OCI-M2 (cell line): ENCODE measurements around the gene IP6K3.

Experiments
- DNase-seq: peaks from one replicate; lab custom pipeline; 2025; ENCODE audit not compliant: unreplicated experiment; lab: John Stamatoyannopoulos, UW

IP6K3 gene

DNA sequence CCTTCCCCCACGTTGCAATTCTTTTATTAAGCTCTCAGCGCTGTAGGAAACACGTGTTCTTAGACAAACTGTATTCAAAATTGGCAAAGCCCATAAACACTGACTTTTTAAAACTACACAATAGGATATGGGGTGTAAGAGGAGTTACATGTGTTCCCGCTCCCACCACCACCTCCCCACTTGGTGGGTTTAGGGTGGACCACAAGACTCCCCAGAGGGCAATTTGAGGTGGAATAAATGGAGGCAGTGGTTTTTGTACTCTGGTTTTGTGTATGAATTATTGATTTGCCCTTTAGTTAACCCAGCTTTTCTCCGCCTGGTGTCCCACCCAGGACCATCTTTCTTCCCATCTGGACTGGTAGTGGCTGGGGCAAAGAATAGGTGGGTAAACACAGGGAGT is 38.9 kb downstream of the IP6K3 start:
- DNase-seq = no peak

DNA sequence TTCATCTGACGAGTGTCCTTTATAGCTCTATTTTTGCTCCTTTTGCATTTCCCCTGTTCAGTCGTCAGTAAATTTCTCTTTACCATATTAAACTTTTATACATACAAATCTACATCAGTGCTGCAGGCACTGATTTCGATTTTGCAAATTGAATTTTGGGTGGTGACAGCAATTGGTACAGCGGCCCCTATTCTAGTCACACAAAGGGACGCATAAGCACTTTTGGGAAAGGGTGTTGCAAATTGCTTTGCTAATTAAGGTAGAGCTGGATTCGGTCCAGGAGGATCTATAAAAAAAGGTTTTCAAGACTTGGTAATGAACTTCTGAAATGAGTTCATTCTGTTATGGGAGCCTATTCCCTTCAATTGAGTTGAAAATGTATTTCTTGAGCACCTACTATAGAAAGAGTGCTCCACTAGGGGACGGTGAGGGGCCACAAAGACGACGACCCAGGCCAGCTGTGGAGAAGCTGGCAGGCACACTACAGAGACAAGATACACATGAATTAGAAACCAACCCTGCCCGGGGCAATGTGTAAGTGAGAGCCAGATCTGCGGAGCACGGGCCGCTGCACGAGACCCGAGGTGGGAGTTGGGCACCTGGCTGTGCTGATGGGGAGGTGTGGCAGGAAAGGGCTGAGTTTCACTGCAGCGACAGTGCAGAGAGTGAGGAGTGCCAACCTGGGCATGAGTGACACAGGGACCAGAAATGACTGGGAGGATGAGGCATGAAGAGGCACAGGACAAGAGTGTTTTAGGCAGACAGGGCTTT is 40.6 kb downstream of the IP6K3 start:
- DNase-seq = no peak

DNA sequence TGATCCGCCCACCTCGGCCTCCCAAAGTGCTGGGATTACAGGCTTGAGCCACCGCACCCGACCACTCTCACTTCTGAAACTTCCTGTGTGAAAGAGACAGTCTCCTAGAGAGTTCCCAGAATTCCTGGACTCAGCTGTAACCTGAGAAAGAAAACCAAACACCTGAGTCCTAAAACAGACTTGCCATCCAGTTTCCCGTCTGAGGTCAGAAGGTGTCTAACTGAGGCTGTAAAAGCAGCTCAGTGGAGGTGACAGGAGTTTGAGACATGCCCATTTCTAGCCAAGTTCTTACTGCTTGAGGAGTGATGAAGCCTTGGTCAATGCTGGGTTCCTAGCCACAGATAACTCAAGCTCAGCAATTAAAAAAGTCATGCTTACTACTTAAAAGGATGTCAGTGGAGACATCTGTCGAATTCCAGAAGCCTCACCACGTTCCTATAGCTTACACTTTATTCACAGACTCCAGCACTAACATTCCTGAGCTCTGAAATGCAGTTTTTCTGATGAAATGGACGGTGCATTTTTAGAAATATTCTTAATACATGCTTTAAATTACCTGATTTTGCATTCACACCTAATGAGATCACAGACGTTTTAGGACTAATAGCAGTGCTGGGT is 41.3 kb downstream of the IP6K3 start:
- DNase-seq = no peak

DNA sequence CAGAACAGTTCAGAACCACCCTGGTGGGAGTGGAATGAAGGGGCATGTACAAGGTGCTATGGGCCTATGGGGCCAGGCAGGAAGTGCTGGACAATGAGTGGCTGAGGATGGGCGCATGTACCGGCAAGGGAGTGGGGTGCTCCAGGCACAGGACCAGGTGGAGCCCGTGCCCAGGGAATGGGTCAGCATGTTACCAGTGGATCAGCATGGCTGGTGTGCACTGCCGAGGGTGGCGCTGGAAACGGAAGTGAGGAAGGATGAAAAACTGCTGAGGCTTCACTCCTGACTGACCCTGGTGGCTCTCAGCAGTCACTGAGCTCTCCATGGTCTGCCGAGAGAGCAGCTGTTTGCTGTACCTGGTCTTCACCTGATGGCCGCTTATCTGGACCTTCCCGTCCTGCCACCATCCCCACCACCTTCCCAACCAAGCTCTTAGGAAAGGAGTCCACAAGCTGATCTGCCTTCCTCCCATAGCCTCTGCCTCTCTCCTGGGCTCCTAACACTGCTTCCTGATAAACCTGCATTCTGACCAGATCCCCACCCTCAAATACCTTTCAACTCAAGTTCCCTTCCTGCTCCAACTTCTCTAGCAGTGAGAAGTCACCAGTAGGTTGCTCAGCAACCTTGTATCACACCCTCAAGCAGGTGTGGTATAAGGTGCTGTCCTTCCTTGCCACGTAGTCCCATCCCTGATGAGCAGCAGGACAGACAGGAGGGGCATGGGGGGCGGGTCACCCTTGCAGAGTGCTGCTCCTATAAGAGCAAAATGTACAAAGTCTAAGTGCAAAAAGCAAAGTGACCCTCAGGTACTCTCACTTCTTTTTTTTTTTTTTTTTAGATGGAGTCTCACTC is 42.3 kb downstream of the IP6K3 start:
- DNase-seq = no peak

DNA sequence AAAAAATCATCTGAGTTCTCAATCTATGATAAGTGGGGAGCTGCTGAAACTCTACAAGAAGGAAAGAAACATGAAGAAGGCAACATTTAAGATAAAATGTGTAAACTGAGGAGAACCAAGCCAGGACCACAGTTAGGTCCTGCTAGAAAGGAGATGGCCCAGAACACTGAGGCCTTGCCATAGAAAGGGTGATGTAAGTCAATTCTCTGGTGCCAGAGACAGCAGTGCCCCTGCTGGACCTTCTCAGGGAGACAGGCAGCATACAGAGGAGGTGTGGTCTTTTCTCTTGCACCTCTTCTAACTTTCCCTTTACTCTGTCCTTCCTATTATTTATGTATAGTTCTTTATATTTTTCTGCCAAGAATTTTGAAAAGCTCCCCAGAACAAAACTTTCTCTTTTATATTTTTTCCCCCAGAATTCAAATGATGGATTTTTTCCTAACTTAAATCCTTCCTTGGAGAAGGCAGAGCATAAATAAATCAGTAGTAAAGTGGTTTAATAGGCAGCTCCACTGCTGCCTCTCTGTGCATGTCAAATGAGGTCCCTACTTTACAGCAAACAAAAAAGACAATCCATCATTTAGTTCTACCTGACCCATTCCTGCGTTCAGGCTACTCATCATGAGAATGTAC is 44.2 kb downstream of the IP6K3 start:
- no peak for DNase-seq

DNA sequence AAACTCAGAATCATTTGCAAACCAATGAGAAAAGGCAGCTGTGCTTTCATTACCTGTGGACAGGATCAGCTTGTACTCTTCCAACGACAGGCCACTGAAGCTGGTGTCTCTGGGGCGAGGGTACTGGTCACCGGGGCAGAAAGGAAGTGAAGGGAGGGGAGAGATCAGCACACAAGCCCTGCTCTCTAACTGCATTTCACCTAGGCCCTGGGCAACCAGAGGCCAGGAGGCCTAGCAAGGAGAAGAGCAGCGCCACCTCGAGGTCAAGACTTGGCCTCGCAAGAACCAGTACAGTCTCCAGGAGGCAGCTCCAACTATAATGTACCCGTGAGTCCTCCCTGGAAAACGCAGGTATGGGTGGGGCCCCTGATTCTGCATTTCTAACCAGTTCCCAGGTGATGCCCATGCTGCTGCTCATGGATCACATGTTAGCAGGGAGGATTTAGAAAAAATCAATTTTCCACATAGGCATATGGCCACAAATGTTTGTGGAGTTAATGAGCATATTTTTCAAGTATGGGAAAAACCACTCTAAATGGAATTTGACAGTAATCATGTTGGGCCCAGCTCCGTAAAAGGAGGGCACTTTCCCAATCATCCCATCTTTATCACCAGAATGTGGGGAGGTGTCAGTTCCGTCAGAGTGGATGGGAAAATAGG is 46.2 kb downstream of the IP6K3 start:
- DNase-seq = no peak

DNA sequence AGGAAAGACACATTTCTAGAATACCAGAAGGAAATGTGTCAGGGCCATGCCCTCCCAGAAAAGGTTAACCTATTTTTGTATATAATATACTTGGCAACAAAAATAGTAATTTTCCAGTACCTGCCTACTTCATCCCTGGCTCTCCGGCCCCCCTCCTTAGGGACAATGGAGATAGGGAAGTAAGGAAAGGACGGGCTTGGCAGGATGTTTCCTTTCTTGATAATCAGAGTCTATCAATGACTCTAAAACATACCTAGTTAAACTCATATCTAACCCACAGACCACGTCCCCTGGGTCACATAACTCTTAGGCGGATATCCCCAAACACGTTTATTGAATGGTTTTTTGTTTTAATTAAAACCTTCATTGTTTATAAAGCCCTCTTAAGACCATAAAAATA is 47.0 kb downstream of the IP6K3 start:
- DNase-seq = no peak

DNA sequence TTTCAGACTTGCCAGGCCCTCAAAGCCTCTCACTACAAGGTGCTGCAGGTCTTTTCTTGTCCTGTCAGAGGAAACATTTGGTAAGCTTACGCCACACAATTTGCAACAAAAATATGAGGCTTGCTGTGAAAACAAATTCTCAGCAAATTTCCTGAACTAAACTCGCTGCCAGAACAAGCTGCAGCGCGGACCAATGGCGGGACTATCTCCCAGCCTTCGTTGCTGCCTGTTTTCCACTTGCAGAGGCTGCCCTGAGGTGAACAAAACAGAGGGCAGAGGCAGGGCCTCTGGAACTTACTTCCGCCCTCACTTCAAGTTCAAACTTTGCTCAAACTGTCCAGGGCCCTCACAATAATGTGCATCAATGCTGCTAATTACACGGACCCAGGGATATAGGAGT is 47.6 kb downstream of the IP6K3 start:
- DNase-seq = no peak

DNA sequence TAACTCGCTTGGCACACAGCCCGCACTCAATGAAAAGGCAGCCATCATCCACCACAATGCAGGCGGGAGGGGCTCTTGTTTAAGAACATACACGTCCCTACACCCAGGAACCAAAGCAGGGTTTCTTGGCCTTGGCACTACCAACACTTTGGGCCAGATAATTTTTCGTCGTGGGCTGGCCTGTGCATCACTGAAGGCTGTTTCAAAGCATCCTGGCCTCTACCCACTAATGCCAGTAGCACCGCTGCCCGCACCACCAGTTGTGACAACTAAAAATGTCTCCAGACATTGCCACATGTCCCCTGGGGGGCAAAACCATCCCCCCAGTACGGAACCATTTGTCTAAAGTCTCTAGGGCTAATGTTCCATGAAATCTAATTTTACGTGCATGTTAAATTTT is 48.2 kb downstream of the IP6K3 start:
- no peak for DNase-seq

DNA sequence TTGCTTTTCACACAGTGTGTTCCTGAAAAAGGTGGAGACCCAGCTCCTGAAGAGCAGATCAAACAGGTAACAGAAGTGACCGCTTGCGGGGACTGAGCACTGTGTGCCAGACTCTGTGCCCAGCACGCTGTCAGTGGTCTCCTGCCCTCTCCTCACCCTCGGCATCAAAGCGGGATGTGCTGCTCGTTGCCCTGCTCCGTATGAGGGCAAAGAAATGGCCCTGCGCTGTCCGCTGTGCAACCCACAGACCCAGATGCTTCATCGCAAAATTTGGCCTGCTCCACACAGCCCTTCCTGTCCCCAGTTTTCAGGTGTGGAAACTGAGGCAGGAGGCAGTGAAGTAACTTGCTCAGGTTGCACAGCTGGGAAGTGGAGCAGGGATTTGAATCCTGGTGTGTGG is 48.9 kb downstream of the IP6K3 start:
- DNase-seq = no peak

DNA sequence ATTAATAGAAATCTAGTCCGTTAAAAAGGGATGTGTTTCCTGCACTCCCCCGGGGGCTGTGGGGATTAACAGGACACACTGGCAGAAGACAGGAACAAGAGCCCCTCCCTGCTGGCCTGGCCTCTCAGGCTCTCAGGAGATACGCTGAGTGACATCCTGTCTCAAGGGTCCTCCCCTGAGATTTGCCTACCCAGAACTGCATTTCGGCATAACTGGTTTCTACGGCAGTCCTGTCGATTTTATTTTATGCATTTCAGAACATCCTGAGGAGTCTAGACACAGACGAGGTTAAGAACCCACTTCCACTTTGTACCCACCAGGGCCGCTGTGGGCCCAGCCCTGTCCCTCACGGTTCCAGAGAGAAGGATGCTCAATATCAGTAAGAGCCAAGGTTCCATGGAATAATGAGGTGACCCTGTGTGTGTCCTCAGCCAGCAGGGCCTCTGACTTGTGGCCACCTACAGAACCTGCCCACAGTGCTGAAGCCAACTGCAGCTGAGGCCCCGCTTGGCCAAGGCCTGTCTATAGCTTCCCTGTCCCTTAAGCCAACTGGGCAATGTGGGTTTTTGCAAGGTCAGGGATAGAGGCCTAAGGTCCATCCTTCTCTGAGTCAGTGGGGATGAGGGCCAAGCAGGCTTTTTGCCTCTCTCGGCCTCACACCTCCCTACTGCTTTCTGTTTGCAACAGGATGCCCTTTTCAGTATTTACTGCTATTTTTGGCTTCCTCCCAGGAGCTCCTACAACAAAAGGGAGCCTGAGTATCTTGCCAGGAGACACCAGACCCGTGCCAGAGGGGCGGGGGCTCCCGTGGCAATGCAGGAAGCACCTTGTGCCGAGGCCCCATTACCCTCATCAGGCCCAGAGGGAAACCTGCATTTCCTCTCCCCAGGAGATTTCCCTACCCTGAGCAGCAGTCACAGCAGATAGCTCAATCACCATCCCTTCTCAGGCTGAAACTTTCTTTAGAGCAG is 49.9 kb downstream of the IP6K3 start:
- DNase-seq = no peak

DNA sequence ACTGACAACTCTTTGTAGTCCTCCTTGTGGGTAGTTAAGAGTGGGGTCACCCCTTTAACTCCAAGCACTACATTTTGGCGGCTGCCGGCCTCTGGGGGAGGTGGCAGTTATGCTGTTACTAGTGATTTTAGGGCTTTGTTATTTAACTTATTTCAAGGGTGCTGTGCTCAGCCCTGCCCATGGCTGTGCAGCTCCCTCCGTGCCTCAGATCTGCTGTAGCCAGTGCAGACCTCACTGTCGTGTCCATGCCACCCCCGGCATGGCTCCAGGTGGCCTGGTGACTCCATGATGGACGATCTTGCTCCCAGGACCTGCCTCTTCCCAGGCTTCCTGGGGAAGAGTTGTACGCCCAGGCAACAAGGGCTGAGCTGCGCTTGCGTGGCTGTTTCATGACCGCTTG is 50.6 kb downstream of the IP6K3 start:
- no peak for DNase-seq

DNA sequence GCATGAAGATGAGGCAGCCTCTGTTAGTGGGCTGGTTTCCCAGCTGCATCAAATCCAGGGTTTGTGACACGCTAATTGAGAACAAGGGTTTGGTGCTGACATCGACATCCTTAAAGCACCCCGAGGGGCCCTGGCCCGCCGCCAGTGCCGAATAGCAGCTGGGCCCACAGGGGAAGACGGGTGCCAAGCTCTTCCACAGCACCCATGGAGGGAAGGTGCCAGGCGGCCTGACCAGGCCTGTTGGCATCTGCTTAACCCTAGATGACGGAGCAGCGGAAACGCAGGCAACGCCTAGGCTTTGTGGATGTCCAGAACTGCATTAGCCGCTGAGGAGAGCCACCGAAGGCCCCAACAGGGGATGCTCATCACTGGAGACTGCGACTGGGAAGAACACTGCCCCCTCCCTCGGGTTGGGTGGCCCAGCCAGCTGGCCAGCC is 51.2 kb downstream of the IP6K3 start:
- no peak for DNase-seq

DNA sequence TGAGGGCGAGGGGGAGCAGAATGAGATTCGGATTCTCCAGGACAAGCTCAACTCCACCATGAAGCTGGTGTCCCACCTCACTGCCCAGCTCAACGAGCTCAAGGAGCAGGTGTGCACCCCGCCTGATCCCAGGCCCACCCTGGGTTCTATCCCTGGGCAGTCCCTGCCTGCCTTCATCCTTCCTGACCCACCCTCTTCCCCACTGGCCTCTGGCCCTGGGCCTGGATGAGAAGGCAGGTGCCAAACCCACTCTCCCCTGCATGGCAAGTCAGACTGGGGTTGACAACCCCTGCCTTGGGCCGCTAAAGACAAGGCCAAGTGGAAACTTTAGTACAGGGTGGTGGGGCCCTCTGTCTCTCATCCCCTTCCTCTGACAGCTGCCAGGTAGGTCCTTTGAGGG is 51.7 kb downstream of the IP6K3 start:
- no peak for DNase-seq

DNA sequence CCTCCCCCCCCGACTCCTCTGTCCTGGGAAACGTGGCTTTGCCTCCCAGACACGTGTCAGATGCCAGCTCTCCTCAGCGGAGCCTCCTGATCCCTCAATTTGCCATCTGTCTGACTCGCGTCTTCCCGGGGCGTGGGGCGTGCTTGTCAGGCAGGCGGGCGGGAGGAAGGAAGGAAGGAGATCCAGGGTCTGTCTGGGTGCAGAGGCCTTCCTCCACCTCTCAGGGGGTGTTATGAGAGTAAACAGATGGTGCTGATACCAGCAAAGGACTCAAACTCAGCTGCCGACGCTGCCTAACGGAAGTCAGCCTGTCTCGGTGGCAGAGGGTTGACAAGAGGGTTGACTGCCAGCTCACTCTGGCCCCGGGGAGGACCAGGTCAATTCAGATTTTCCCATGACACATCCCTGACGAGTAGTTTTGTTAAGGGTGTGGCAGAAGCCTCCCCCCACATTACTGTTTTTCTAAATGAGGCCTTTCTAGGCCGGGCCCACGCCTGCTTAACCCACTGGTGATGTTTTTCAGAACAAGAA is 52.2 kb downstream of the IP6K3 start:
- DNase-seq = no peak

DNA sequence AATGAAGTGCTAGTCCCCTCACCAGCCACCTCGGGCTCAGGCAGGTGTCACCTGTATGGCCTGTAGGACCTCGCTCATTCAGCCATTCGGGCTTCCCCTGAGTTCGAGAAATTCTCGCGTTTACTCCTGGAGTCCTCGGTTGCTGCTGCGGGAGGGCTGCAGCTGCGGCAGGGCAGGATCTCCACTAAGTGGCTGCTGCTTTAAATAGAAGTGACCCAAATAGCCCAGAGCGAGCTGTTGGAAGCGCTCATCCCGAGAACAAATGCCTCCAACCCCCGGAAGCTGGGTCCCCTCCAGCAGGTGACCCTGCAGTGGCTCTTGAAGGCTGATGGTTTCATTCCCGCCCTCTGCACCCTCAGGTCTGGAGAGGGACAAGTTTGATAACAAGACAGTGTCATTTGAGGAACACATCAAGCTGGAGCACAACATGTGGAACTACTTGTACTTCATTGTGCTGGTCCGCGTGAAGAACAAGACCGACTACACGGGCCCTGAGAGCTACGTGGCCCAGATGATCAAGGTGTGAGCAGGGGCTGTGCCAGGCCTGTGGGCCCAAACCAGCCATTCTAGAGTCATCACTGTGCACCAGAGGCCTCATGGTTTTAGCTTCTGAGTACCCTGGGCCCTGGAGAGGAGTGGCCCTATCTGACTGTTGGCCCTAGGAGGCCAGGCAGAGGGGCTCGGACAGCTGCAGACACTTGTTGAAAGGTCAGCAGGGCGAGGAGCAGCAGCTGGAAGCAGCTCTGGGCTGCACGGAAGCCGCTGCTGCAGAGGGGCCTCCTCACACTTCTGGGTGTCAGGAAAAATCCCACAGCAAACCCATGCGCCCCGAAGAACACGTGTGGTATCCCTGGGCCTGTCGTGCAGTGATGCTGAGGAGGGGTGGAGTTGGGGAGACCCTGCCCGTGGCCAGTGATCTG is 53.3 kb downstream of the IP6K3 start:
- DNase-seq = no peak

DNA sequence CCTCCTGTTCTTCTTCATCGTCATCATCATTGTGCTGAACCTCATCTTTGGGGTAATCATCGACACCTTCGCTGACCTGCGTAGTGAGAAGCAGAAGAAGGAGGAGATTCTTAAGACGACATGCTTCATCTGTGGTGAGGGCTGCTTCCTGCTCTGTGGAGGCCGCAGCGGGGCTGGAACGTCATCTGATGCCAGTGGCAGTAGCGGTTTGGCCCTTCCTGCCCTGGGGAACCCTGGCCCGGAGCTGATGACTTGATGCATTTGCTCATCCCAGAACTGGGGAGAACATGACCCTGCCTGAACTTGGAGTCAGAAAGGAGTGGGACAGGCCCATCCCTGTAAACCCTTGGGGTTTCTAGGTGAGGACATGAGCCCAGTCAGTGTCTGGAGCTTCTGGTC is 53.9 kb downstream of the IP6K3 start:
- DNase-seq = no peak

DNA sequence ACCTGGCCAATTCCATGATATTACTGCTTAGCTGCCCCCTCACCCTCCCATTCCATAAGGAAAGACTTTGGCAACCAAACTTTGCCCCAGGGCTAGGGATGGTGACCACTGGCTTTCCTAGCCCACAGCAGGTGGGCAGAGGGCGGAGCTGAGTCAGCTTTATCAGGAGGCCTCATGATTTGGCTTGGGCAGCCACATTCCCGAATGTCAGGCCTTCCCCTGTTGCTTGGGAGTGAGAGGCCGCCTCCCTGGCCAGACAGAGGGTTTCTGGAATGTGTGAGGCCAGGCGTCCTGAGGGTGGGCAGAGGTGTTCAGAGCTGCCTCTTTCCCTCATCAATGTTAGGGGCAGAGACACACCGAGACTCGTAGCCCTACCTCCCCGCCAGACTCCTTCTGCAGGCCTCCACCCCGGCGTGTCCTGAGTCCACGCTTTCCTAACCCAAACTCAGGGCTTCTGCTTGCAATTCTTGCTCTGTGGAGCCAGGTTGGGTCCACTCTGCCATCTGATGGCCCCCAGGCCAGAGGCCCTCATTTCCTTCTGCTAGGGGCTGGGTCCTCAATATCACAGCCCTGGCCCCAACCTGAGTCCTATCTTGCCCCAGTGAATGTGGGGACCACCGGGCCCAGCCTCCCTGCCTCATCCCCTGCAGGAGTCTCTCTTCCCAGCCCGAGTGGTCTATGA is 54.5 kb downstream of the IP6K3 start:
- no peak for DNase-seq
